ENCODE measurements around the gene CRYBG2.
"Not testable (repeated sequence)": the region's sequence is repeated elsewhere in the genome, so short reads cannot be mapped to it uniquely, and the experiment has no call there.

The CRYBG2 gene

DNA sequence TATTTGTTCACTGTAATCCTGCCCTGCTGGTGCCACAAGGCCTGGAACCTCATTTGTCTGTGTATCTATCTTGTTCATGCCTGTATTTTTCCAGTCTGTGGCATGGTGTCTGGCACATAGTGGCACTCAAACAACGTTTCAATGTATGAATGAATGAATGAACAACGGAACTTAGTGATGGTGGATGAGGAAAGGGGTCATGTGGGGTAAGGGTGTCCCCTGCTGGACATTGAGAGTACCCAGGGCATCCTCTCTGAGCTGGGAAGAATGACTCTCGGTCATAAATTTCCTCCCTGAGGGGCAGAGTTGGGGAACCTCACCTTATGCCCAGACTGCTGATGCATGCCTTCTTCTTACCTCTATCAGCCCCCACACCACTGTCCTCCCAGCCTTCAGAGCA, 37.5 kb upstream of the CRYBG2 start:
- POLR2A ChIA-PET, result no interaction called here
- TF ChIP-seq, protein P1, sequence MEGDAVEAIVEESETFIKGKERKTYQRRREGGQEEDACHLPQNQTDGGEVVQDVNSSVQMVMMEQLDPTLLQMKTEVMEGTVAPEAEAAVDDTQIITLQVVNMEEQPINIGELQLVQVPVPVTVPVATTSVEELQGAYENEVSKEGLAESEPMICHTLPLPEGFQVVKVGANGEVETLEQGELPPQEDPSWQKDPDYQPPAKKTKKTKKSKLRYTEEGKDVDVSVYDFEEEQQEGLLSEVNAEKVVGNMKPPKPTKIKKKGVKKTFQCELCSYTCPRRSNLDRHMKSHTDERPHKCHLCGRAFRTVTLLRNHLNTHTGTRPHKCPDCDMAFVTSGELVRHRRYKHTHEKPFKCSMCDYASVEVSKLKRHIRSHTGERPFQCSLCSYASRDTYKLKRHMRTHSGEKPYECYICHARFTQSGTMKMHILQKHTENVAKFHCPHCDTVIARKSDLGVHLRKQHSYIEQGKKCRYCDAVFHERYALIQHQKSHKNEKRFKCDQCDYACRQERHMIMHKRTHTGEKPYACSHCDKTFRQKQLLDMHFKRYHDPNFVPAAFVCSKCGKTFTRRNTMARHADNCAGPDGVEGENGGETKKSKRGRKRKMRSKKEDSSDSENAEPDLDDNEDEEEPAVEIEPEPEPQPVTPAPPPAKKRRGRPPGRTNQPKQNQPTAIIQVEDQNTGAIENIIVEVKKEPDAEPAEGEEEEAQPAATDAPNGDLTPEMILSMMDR (IDR thresholded peaks at IDR 0.05; ENCODE audit: control extremely low read depth, extremely low read depth, low read depth, missing control alignments), result peak; percentile 45
- CTCF ChIA-PET, result interaction anchor here (0.6 to 6.6 kb wide), 9 partner anchors 14 to 247 kb away, joined by 3 to 41 read pairs (median 3); partner anchors contain the start of gene ZNF593
- DNase-seq (ENCODE audit: extremely low spot score), result peak; percentile 56

DNA sequence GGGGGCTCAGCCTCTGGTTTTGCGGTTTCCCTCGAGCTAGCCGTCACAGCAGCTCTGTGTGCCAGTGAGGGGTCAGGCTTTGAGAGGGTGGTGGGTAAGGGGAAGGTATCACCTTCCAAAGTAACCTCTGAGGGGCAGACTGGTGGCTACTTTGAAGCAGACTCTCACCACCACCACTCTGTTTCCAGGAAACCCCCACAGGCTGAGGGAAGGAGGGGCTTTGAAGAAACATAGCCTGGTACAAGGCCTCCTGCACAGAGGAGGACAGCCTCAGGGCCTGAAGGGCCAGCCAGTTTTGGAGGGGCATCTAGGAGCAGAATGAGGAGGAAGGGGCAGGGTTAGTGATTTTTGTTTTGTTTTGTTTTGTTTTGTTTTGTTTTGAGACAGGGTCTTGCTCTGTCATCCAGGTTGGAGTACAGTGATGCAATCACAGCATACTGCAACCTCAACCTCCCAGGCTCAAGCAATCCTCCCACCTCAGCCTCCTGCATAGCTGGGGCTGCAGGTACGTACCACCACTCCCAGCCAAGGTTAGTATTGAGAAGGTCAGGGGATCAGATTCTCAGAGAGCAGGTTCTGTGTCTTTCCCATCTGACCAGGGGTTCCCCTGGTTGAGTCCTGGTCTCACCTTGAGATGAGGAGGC, 35.8 kb upstream of the CRYBG2 start:
- TF ChIP-seq, protein P1 (IDR thresholded peaks at IDR 0.05; ENCODE audit: control extremely low read depth, extremely low read depth, low read depth, missing control alignments), result no peak
- no peak for DNase-seq (ENCODE audit: extremely low spot score)
- ChIA-PET POLR2A (interaction anchor here (0.6 kb wide), 1 partner anchor 57 kb away, joined by 3 read pairs; no protein-coding TSS in a partner anchor), CTCF (interaction anchor here (1.4 to 1.8 kb wide), 4 partner anchors 25 to 149 kb away, joined by 3 to 6 read pairs (median 4); no protein-coding TSS in a partner anchor)

DNA sequence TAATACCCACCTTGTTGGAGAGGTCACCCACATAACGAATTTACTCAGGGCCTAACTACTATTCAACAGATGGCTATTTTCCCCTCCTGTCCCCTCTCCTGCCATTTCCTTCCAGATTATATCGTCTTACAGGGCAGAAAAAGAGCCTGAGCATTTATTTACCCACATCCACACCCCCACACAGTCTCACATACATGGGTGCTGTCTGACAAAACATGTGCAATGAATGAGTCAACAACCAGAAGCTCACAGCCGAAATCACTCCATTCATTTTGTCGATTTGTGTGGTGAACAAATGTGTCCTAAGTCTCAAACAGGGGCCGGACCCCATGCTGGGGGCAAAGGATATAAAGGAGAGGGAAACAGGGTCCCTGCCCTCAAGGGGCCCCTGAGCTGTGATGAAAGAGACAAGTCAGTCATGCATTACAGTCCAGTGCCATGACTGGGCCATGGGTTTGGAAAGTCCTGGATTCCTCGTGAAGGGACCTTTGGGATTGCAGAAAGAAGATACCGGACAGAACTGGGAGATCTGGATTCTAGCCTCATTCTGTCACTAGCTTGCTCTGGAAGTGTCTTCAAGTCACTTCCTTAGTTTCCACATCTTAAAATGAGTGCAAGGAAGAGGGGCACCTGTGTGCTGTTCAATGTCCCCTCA, 35.0 kb upstream of the CRYBG2 start:
- TF ChIP-seq, protein P1 (IDR thresholded peaks at IDR 0.05; ENCODE audit: control extremely low read depth, extremely low read depth, low read depth, missing control alignments), result no peak
- ChIA-PET POLR2A (no interaction called here), CTCF (interaction anchor here (1.4 to 1.7 kb wide), 2 partner anchors 24 to 67 kb away, joined by 3 read pairs; no protein-coding TSS in a partner anchor)
- no peak for DNase-seq (ENCODE audit: extremely low spot score)

DNA sequence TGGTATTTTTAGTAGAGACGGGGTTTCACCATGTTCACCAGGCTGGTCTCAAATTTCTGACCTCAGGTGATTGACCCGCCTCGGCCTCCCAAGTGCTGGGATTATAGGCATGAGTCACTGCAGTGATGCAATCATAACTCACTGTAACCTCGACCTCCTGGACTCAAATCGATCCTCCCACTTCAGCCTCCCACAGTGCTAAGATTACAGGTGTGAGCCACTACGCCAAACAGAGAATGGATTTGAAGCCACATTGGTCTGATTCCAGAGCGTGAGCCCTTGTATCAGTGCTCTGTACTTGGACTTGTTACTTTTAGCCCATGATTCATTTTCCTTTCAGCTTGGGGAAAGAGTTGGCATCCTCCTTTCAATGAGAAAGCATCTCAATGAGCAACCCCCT, 33.5 kb upstream of the CRYBG2 start:
- no peak for DNase-seq (ENCODE audit: extremely low spot score)
- CTCF ChIA-PET, result no interaction called here
- TF ChIP-seq, protein P1 (IDR thresholded peaks at IDR 0.05; ENCODE audit: control extremely low read depth, extremely low read depth, low read depth, missing control alignments), result no peak
- POLR2A ChIA-PET, result no interaction called here

DNA sequence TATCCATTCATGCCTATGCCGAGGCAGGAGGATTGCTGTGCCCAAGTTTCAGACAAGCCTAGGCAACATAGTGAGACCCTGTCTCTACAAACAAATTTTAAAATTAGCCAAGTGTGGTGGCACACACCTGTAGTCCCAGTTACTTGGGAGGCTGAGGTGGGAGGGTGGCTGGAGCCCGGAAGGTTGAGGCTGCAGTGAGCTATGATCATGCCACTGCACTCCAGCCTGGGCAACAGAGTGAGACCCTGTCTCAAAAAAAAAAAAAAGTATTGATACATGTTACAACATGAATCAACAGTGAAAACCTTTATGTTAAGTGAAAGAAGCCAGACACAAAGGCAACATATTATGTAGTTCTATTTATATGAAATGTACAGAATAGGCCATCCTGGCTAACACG, 31.1 kb upstream of the CRYBG2 start:
- POLR2A ChIA-PET; CTCF ChIA-PET; DNase-seq (ENCODE audit: extremely low spot score): not testable (repeated sequence)

DNA sequence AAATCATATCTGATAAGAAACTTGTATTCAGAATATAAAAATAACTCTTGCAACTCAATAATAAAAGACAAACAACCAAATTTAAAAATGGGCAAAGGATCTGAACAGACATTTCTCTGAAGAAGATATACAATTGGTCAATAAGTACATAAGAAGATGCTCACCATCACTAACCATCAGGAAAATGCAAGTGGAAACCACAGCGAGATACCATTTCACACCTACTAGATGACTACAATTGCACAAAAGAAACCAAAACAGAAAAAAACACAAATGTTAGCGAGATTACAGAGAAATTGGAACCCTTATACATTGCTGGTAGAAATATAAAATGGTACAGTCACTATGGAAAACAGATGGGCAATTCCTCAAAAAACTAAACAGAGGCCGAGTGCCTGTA, 30.1 kb upstream of the CRYBG2 start:
- TF ChIP-seq, protein P1 (IDR thresholded peaks at IDR 0.05; ENCODE audit: control extremely low read depth, extremely low read depth, low read depth, missing control alignments), result no peak
- ChIA-PET CTCF (no interaction called here), POLR2A (no interaction called here)
- DNase-seq (ENCODE audit: extremely low spot score), result no peak

DNA sequence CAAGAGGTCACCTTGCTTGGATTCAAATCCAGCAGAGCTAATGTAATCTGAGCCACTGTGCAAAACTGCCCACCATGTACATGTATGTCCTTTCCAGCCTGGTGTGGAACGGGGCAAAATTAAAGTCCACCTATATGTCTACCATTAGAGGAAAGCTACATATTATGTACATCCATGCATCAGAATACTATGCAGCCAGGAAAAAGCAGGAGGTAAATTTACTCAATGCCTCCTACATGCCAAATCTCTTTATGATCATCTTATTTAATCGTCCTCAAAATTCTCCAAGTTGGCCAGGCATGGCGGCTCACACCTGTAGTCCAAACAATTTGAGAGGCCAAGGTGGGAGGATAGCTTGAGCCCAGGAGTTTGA, 24.9 kb upstream of the CRYBG2 start:
- ChIA-PET CTCF (interaction anchor here (1.5 to 7.5 kb wide), 5 partner anchors 11 to 57 kb away, joined by 4 to 61 read pairs (median 8); no protein-coding TSS in a partner anchor), POLR2A (no interaction called here)
- no peak for DNase-seq (ENCODE audit: extremely low spot score)
- TF ChIP-seq, protein P1 (IDR thresholded peaks at IDR 0.05; ENCODE audit: control extremely low read depth, extremely low read depth, low read depth, missing control alignments), result no peak
